Kidney capillary endothelial cell (primary cell): ENCODE data around the gene PTGER4.
"Not testable (repeated sequence)": the region's sequence is repeated elsewhere in the genome, so short reads cannot be mapped to it uniquely, and the experiment has no call there.

Experiments
- DNase-seq: peaks from one replicate; pipeline ENCODE4 v3.0.0-alpha.2; 2018; ENCODE audit warnings: low spot score

The PTGER4 gene

GRCh38 chr5:40679913-40680681, at the start of gene PTGER4:
Gene PTGER4, plus strand, starts transcription at chr5:40679915. Its CDS starts 1,079 bp downstream, at chr5:40680994.
- no peak for DNase-seq

GRCh38 chr5:40630126-40630525, 49.6 kb upstream of the PTGER4 start:
- DNase-seq, result no peak

GRCh38 chr5:40631236-40631635, 48.5 kb upstream of the PTGER4 start:
- DNase-seq, result no peak

GRCh38 chr5:40634154-40634553, 45.6 kb upstream of the PTGER4 start:
- DNase-seq, result no peak

- DNase-seq, result no peak
Measured at GRCh38 chr5:40634593-40634992, 45.1 kb upstream of the PTGER4 start.

- DNase-seq, result not testable (repeated sequence)
Measured at GRCh38 chr5:40639531-40639930, 40.2 kb upstream of the PTGER4 start.

- no peak for DNase-seq
Measured at GRCh38 chr5:40646266-40646665, 33.4 kb upstream of the PTGER4 start.

- DNase-seq, result no peak
Measured at GRCh38 chr5:40648150-40648549, 31.6 kb upstream of the PTGER4 start.

- DNase-seq, result no peak
Measured at GRCh38 chr5:40649463-40650030, 30.2 kb upstream of the PTGER4 start.

GRCh38 chr5:40651201-40651600, 28.5 kb upstream of the PTGER4 start:
- no peak for DNase-seq

- no peak for DNase-seq
Measured at GRCh38 chr5:40652441-40653220, 27.1 kb upstream of the PTGER4 start.

- DNase-seq, result no peak
Measured at GRCh38 chr5:40653221-40654022, 26.3 kb upstream of the PTGER4 start.

GRCh38 chr5:40654377-40654991, 25.2 kb upstream of the PTGER4 start:
- DNase-seq, result no peak

GRCh38 chr5:40655138-40655537, 24.6 kb upstream of the PTGER4 start:
- no peak for DNase-seq

- DNase-seq, result not testable (repeated sequence)
Measured at GRCh38 chr5:40656091-40656490, 23.6 kb upstream of the PTGER4 start.

GRCh38 chr5:40656766-40657165, 22.9 kb upstream of the PTGER4 start:
- DNase-seq, result no peak

- no peak for DNase-seq
Measured at GRCh38 chr5:40660751-40661150, 19.0 kb upstream of the PTGER4 start.

- no peak for DNase-seq
Measured at GRCh38 chr5:40665635-40666298, 13.9 kb upstream of the PTGER4 start.

- DNase-seq, result no peak
Measured at GRCh38 chr5:40666657-40667056, 13.1 kb upstream of the PTGER4 start.

GRCh38 chr5:40667161-40667663, 12.5 kb upstream of the PTGER4 start:
- DNase-seq, result no peak
